GM19467 (cell line): Measurements from ENCODE around the gene COX10.
"Not testable (repeated sequence)": the region's sequence is repeated elsewhere in the genome, so short reads cannot be mapped to it uniquely, and the experiment has no call there.

Experiments
- ATAC-seq: cut with Tn5 transposase; IDR thresholded peaks from one replicate; pipeline ENCODE4 v1.9.1; 2021; ENCODE audit warnings: mild to moderate bottlenecking, moderate library complexity; ENCODE audit not compliant: unreplicated experiment

COX10 gene

DNA sequence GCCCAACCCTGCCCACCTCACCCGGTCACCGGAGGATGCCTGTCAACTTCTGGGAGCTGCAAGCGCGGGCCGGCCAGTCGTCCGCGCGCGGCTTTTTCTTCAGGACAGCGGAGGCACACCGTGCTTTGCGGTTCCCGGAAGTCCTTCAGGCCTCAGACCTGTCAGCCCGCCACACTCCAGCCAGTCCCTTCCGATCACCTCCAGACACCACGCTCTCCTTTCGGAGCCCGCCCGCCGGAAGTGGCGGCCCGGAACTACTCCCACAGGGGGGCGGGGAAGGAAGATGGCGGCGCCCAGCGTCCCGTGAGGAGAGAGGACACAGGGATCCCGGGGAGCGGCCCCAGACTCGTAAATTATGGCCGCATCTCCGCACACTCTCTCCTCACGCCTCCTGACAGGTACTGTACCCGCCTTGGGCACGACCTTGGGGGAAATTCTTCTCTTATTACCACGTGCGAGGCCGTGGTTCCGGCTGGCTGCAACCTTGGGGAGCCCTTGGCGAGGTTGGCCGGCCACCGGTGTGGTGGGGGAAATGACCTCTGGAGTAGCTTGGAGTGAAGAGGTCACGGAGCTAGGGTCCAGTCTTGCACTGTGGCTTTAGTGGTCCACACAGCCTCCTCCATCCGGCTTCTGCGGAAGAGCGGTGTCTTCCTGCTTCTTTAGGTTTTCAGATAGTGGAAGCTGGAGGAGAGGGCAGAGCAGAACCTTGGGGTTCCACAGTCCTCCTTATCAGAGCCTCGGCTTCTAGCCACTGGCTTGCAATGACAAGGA, at the start of gene COX10:
Gene COX10, plus strand, starts transcription at position 254 of the 771 bp plus-strand sequence. Its CDS starts 102 bp downstream, at position 356.
- peak; percentile 99 for ATAC-seq

DNA sequence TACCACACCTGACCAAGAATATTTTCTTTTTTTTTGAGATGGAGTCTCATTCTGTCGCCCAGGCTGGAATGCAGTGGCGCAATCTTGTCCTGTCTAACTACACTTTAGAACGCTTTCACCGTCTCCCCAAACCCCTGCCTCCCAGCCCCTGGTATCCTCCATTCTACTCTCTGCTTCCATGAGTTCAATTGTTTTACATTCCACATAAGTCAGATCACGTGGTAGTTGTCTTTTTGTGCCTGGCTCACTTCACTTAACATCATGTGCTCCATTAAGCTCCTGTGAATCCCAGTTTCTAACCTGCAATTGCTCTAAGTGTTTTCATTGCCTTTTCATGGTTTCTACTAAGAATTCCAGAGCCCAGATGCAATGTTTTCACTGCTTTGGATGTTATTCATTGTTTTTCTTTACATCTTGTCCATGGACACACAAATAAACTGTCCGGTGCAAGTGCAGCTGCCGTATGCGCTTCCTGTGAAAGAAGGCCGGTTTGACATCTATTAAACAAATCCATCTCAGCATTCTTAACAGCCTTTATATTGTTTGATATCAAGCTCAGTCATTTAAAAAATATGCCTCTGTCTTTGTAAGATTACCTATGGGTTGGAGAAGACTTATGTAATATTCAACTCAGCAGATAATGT, 47.5 kb upstream of the COX10 start:
- not testable (repeated sequence) for ATAC-seq

DNA sequence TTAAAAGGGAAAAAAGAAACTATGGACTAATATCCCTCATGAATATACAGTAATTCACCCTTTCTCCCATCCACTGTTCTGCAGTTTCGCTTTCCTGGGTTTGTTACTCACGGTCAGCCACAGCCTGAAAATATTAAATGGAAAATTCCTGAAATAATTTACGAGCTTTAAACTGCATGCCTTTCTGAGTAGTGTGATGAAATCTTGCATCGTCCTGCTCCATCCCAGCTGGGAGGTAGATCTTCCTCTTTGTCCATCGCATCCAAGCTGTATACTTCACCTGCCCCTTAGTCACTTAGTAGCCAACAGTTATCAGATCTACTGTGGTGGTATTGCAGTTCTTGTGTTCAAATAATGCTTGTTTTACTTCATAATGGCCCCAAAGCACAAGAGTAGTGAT, 39.5 kb upstream of the COX10 start:
- ATAC-seq, result not testable (repeated sequence)

DNA sequence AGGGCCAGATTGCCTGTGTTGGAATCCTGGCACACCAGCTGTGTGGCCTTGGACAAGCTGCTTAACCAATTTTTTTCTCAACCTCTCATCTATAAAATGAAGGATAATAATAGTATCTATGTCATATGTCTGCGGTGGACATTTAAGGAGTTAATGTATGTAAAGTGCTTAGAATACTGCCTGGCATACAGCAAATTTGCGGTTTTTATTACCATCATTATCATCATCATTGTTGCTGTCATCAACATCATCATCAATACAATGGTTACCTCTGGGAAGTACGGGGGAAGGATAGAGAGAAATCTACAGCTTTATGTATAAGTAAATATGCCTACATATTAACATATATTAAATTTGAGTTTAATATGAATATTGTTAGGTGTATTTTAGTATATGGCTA, 37.1 kb upstream of the COX10 start:
- no peak for ATAC-seq

DNA sequence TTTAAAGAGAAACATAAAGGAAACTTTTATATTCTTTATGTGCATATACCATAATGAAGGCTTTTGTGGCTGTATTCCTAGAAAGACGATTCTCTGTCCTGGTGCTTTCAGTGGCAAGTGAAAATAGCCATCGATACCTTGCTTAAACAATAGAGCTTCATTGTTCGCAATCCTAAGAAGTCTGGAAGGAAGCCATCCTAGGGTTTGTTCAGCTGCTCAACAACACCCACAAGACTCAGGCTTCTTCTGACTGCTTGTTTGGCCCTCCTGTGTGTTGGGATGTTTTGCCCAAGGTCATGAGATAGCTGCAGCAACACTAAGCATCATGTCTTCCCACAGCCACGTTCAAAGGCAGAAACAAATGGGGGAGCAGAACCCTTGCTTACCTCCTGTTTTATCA, 36.1 kb upstream of the COX10 start:
- no peak for ATAC-seq

DNA sequence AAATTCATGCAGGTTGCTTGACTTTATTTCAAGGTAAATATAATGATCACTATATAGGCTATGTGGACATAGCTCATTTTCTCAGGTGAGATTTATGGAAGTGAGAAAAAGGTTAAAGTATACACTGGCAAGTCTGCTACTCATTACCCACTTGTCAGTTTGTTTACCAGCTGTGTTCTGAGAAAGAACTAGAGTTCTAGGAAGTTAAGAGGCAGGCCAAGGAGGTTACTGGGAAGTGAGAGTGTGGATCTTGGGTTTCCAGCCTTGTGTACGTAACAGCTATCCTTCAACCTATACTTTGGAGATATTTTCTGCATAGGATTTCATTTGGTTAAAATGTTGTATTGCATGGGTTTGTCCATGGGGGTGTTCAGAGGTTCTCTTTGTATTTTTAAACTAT, 31.9 kb upstream of the COX10 start:
- no peak for ATAC-seq

DNA sequence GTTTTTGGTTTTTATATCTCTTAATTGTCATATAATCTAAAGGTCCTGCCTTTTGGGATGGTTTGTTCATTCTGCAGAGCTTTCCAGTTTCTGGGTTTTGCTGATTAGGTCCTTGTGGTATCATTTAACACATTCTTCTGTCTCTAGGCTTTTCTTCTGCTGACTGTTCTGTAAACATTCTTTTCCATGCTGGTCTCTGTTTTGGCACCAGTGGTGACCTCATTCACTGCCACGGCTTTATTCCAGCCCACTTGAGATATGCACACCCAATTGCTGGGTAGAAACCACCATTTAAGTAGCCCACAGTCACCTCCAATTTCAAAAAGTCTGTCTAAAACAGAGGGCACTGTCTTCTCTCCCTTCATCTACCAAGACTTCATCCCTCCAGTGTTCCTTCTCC, 31.1 kb upstream of the COX10 start:
- ATAC-seq, result no peak

DNA sequence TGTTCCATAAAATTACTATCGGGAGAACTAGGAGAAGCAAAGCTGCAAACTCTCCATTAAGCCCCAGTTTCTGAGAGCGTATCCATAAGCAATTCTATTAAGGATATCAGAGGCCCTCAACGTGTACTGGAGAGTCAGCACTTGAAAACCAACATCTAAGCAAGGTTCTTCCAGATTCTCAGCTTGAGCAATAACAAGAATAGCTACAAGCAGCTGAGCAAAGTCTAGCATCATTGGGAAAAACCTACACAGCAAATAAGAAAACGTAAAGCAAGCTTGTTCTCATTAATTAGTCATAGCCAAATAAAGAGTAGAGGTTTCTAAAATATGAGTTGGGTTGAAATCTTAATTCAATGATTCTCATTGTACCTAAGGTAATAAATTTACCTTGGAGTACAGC, 26.9 kb upstream of the COX10 start:
- ATAC-seq, result no peak

DNA sequence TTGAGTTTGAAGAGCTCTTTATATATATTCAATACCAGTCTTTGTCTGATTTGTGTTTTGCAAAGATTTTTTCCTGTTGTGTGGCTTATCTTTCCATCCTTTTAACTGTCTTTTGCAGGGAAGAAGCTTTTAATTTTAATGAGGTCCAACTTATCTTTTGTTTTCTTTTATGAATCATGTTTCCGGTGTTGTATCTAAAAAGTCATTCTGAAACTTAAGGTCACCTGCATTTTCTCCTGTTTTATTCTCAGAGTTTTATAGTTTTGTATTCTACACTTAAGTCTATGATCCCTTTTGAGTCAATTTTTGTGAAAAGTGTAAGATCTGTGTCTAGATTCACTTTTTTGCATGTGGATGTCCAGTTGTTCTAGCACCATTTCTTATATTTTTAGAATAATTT, 24.6 kb upstream of the COX10 start:
- ATAC-seq, result no peak

DNA sequence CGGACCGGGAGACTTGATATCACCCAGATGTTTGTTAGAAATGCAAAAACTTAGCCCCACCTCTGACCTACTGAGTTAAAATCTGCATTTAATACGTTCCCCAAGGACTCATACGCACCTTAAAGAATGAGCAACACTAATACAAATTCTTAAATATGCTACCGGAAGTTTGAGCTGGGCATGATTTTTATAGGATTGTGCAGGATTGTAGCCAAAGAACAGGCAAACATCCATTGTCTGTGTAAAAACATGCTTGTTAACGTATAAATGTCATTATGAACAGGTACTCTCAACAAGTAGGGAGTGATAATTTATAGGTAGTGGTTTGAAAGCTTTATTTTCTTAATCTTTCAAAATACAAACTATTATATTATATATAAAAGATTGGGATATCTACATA, 22.3 kb upstream of the COX10 start:
- ATAC-seq, result no peak

DNA sequence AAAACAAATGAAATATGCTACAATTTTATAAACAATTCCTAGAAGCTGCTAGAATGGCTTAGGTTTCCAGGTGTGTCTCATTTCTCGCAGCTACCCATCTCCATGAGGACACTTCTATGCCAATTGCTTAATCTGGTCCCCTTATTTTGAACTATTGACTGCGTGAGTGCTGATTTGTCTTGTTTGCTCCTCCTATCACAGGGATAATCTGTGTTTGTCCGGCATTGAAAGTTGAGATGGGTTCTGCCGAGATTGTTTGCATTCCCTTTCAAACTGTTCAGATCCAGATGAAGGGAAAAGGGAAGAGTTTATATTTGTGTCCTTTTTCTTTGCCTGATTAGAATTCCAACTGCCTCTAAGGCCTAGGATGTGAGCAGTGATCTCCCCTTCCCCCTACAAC, 21.7 kb upstream of the COX10 start:
- ATAC-seq, result no peak

DNA sequence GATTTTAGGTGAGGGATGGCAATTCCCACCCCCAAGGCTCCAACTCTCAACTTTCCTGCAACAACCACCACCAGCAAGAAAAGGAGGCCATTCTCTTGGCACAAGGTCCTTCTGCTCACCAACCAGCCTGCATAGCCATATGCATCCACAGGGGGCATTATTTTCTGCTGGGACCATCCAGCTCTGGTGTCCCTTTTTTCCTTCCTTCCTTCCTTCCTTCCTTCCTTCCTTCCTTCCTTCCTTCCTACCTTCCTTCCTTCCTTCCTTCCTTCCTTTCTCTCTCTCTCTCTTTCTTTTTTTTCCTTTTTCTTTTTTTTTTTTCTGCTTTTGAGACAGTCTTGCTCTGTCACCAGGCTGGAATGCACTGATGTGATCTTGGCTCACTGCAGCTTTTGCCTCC, 21.1 kb upstream of the COX10 start:
- no peak for ATAC-seq

DNA sequence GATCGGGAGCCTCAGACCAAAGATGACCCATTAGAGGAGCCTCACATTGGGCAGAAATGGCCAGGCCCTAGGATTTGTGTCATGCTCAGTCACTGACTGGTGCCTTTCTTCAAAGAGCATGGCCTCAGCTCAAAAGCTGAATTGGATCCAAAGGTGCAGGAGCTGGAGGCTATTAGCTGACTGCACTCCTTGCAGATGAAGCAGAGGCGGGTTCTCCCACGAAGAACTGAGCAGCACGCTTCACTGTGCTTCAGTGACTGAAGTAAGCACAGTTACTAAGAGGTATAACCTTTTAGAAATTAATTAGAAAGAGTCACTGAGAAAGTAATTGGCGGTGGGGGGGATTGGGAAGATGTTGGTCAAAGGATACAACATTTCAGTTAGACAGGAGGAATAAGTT, 18.7 kb upstream of the COX10 start:
- ATAC-seq, result no peak

DNA sequence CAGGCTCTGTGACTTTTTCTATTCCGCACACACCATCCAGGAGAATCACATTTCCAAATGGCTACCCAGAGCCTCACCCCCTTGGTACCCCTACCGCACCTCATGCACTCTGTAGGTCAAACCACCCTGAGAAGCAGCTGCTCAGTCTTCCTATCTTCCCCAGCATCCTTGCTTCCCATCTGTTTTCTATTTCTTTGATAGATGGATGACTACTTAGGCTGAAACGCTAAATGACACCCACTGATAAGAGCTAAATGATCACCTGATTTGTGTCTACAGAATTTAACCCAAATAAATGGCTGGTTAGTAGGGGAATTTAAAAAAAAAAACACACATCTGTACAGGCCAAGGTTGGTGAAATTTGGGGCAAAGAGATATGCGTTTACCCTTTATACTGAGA, 17.6 kb upstream of the COX10 start:
- ATAC-seq, result no peak

DNA sequence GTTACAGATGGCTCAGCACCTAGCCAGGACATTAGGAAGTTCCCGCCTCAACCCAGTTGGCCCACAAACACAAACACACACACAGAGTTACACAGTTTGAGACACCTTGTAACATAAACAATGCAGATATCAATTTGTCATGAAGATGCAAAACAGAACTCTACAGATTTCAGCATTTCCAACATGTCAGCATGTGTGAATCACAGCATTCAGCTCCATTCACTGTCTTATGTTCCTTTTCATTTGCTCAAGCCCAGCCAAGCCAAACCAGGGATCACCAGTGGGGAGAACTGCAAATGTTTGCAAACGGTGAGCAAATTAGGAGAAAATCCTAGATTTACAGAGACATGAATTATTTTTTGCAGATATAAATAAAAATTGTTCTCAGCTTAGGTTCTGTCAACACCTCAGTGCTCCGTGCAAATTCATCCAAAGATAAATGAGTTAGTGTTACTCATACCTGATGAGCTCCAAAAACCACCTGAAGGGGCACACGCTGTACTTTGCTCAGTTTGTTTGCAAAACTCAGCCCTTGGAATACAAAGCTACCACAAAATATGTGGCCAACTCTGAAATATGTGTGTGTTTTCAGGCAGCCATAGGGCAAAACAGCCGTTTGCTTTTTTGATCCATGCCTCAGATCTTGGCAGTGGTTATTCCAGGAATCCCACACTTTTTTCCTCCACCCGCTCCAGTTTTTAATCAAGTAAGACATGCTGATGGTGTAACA, 16.3 kb upstream of the COX10 start:
- ATAC-seq, result no peak

DNA sequence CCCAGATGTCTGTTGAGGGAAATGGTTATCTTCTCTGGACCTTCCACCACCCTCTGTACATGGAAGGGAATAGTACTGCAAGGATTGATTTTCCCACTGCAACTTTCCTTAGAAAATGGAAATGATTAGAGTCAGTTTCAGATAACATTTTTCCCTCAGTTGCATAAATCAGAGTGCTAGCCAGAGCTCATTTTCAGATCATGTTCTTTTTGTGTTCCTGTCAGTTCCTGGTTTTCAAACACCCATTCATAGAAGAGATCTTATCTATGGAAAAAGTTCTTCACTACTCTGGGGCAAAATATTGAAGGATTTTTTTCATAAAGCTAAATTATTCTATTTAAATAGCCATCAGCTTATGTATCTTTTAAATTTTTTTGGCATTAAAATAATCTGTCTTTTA, 11.7 kb upstream of the COX10 start:
- ATAC-seq, result no peak

DNA sequence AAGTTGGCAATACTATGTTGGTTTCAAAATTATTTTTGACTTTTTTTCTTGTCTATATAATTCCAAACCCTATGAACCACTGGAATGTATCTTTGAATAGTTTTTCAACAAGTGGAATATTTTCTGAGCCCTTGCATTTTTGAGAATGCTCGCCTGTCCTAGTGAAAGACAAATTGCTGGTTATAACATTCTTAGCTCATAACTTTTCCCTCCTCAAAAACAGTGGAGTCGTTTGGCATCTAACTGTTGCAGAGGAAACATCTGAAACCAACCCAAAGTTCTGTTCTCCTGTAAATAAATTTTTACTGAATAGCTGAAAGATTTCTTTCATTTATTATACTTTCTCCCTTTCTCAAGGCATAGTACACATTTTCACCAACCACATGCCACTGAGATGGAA, 11.3 kb upstream of the COX10 start:
- no peak for ATAC-seq

DNA sequence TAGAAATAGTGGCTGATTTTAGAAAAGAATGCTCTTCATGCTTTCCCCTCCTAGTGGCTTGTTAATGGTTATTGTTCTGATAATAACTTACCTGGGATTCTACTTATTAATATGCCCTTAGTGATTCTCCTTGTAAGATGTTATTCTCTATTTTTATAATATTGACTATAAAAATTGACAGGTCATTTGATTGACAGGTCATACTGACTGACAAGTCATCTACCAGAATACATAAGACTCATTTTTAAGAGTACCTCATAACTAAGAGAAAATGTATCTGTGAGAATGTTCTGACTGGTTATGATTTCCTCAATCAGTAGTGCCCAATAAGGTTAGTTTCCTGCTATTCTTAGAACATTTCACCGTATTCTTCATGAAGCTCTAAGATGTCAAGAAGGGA, 8.6 kb upstream of the COX10 start:
- ATAC-seq, result no peak

DNA sequence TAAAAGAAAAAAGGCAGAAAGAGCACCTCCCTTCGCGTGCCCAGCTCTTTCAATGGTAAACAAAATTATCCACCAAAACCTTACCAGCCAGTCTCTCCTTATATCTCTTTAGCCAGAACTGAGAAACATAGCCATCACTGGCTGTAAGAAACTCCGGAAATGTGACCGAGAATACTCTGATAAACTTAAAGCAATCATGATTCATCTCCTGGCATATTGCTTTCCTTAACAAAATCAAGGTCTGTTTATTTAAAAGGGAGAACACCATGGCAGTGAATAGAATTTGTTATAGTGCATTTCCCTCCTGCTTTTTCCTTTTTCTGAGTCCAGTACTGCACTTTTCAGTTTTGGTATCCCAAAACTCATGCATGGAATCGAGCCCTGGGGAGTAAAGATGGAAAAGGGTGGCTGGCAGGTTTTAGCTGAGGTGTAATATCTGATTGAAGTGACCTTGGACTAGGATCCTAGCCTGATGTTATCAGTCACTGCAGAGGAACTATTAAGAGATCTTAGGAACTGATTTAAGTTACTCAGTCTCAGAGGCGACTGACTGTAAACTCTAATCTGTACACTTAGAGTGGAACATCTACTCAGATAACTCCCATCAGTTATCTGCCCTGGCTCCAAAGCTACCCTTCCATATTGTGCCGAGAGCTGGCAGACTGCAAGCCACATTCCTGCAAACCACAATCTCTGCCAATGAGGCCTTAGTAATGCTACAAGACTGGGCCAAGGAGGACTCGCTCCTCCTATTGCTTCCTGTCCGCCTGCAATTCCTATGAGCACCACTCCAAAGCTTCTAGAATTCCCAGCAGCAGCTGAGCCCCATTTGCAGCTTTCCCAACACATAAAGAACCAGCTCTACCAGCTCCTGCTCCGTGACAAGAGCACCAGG, 7.4 kb upstream of the COX10 start:
- ATAC-seq, result no peak

DNA sequence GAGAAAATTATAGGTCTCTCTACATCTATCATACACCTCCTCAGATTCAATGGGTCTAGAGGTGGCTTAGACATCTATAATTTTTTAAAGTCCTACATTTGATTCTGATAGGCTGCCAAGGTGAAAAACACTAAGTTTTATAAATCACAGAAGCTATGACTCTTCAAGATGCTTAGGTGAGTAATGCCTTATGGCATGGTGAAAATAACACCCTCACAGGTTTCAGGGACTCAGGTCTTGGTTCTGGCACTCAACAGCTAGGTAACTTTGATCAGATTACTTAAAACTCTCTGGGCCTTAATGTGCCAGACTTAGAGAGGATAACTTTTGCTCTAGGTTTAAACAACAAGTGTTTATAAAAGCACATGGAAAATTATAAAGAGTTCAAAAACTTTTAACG, 2.0 kb upstream of the COX10 start:
- ATAC-seq, result no peak
